Measurements from ENCODE around the gene FUT7.
"Not testable (repeated sequence)": the region's sequence is repeated elsewhere in the genome, so short reads cannot be mapped to it uniquely, and the experiment has no call there.

Gene FUT7

DNA sequence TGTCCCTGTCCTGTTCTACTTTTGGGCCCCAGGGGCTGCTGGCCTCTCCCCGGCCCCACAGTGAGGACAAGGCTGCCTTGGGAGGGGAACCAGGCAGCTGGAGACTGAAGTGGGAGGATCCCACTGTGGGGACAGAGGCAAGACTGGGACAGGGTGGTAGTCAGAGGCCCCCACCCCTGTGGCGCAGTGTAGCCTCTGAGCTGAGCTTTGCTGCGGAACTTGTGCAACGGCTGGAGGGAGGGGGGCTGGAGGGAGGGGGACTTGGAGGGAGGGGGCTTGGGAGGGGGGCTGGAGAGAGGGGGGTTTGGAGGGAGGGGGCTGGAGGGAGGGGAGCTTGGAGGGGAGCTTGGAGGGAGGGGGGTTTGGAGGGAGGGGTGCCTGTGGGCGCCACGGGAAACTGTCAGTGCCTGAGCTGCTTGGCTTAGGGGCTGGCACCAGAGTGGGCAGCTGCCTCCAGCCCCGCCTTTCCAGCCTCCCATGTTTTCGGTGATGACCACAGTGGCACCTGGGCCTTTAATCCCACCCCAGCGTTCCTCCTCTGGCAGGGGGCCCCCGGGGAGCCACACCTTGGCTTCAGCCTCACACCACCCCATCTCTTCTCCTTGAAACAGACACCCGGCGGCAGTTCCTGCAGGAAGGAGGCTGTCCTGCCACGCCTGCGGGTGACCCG is 2.3 kb upstream of the FUT7 start:
- no peak for TF ChIP-seq CTCF (IDR thresholded peaks at IDR 0.05; ENCODE audit: borderline replicate concordance, insufficient read depth, low read depth, low read length)
- no peak overlapping the region for H3K4me3 ChIP-seq (ENCODE audit: low read depth, low read length)

DNA sequence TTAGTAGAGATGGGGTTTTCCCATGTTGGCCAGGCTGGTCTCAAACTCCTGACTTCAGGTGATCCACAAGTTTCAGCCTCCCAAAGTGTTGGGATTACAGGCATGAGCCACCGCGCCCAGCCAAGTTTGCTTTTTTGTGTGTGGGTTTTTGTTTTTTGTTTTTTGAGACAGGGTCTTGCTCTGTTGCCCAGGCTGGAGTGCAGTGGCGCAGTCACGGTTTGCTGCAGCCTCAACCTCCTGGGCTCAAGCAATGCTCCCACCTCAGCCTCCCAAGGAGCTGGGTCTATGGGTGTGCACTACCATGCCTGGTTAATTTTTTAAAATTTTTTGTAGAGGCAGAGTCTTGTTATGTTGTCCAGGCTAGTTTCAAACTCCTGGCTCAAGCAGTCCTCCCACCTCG is 1.6 kb upstream of the FUT7 start:
- H3K4me3 ChIP-seq (ENCODE audit: low read depth, low read length) = not testable (repeated sequence)

GRCh38 chr9:137032858-137033257 is 970 bp upstream of the FUT7 start:
- TF ChIP-seq CTCF (IDR thresholded peaks at IDR 0.05; ENCODE audit: borderline replicate concordance, insufficient read depth, low read depth, low read length) = no peak
- no peak overlapping the region for H3K4me3 ChIP-seq (ENCODE audit: low read depth, low read length)

GRCh38 chr9:137030538-137031527 is 1.1 kb downstream of the FUT7 start:
- H3K4me3 ChIP-seq (ENCODE audit: low read depth, low read length) = no peak overlapping the region
- no peak for TF ChIP-seq CTCF (IDR thresholded peaks at IDR 0.05; ENCODE audit: borderline replicate concordance, insufficient read depth, low read depth, low read length)

DNA sequence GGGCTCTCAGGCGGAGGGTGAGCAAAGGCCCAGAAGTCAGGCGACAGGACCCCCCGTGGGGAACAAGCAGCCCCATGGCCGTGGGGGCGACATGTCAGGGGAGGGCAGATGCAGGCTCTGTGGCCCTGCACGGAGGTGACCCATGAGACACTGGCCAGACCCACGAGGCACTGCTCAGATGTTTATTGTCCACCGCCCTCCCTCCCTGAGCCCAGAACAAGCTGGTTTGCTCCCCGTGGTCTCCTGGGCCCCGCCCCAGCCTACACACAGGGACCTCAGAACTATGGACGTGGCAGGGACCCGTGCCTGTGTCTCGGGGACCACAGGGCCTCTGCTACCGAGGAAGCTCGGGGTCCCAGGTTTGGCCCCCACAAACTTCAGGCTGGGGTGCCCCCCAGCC is 1.9 kb downstream of the FUT7 start:
- TF ChIP-seq CTCF (IDR thresholded peaks at IDR 0.05; ENCODE audit: borderline replicate concordance, insufficient read depth, low read depth, low read length) = no peak
- no peak overlapping the region for H3K4me3 ChIP-seq (ENCODE audit: low read depth, low read length)

GRCh38 chr9:137029058-137029936 is 2.6 kb downstream of the FUT7 start:
- H3K4me3 ChIP-seq (ENCODE audit: low read depth, low read length) = no peak overlapping the region
- TF ChIP-seq CTCF (IDR thresholded peaks at IDR 0.05; ENCODE audit: borderline replicate concordance, insufficient read depth, low read depth, low read length) = peak; percentile 96
